Neural progenitor cell (in vitro differentiated cells): Measurements from ENCODE around the gene HSD17B13.

Experiments
- CTCF ChIP-seq: fragments of 200-600 bp; sonication (generic); IDR thresholded peaks from 2 replicates; pipeline ENCODE4 v1.5.1; 2017; ENCODE audit warnings: antibody characterized with exemption, mild to moderate bottlenecking
- EZH2phosphoT487 ChIP-seq: fragments of 200-600 bp; sonication (generic); IDR thresholded peaks from 2 replicates; pipeline ENCODE4 v1.6.1; 2017; ENCODE audit warnings: antibody characterized with exemption

DNA sequence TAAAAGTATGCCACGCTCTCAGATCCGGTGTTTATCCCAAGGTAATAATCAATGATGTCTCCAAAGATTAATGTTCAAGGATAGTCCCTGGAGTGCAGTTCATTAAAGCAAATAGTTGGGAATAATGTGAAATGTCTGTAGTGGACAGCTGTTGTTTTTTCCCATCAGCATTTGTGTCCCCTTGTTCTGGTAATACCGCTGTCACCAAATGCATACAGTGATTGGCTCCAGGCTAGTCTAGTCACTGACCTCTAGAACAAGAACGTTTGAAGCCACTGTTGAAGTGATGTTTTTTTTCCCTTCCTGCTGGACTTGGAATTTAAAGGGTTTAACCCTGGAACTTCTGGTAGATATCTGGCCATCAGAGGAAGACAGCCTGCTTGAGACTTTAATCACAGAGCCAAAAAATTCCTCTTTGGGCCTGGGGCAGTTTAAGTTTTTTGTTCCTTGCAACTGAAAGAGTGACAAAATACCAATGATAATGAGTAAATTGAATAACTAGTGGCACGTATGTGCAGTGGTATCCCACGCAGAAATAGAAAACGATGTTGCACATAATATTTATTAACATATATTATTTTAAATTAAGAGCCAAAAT lies 37.8 kb upstream of the HSD17B13 start:
- TF ChIP-seq CTCF (no peak), EZH2phosphoT487 (no peak)
